Astrocyte (in vitro differentiated cells and primary cell): ENCODE measurements around the gene RFX8. TPM values are rescaled to one million over a fixed set of nuclear protein-coding genes. Genes with fewer than 3 reads are reported as not detected.

Experiments
- DNase-seq: peaks from one replicate; pipeline ENCODE4 v3.0.0-alpha.2; 2010; ENCODE audit warnings: low read depth
- FAIRE-seq: peaks from 2 replicates; lab custom pipeline; 2011; peaks lifted over from hg19 to GRCh38; lab: Jason Lieb, UNC
- H2AFZ ChIP-seq: 2 replicates; pipeline ENCODE4 v1.6.0; 2012; ENCODE audit warnings: low read depth, low read length, inconsistent platforms
- H3K27ac ChIP-seq: 2 replicates; pipeline ENCODE4 v1.5.1; 2011; ENCODE audit warnings: low read depth, low read length, inconsistent platforms
- H3K27me3 ChIP-seq: 2 replicates; pipeline ENCODE4 v1.6.0; 2011; ENCODE audit warnings: low read length, inconsistent platforms; ENCODE audit not compliant: insufficient read depth
- H3K36me3 ChIP-seq: 2 replicates; pipeline ENCODE4 v1.5.1; 2011; ENCODE audit warnings: low read length, inconsistent platforms; ENCODE audit not compliant: insufficient read depth
- H3K4me1 ChIP-seq: 2 replicates; pipeline ENCODE4 v1.5.1; 2011; ENCODE audit warnings: low read length, inconsistent platforms; ENCODE audit not compliant: insufficient read depth
- H3K4me2 ChIP-seq: 2 replicates; pipeline ENCODE4 v1.6.0; 2012; ENCODE audit warnings: low read length, inconsistent platforms
- H3K4me3 ChIP-seq: 2 replicates; pipeline ENCODE4 v1.5.1; 2011; ENCODE audit warnings: low read depth, mild to moderate bottlenecking, low read length, inconsistent platforms; ENCODE audit not compliant: insufficient read depth
- H3K79me2 ChIP-seq: 2 replicates; pipeline ENCODE4 v1.6.0; 2012; ENCODE audit warnings: mild to moderate bottlenecking, low read length, inconsistent platforms; ENCODE audit not compliant: insufficient read depth
- H3K9ac ChIP-seq: 2 replicates; pipeline ENCODE4 v1.6.0; 2012; ENCODE audit warnings: mild to moderate bottlenecking, low read length, inconsistent platforms
- H3K9me3 ChIP-seq: 2 replicates; pipeline ENCODE4 v1.5.1; 2012; ENCODE audit warnings: low read depth, mild to moderate bottlenecking, low read length, inconsistent platforms; ENCODE audit not compliant: insufficient read depth
- H4K20me1 ChIP-seq: 2 replicates; pipeline ENCODE4 v1.6.0; 2012; ENCODE audit warnings: low read length, inconsistent platforms; ENCODE audit not compliant: insufficient read depth
- H3K27ac Mint-ChIP-seq: one replicate; pipeline ENCODE4 v1.8.0; 2021; ENCODE audit warnings: mild to moderate bottlenecking, mixed read lengths; ENCODE audit not compliant: unreplicated experiment
- H3K27me3 Mint-ChIP-seq: one replicate; pipeline ENCODE4 v1.8.0; 2021; ENCODE audit warnings: low read depth, mixed read lengths; ENCODE audit not compliant: unreplicated experiment
- H3K36me3 Mint-ChIP-seq: one replicate; pipeline ENCODE4 v1.8.0; 2021; ENCODE audit warnings: low read depth, mixed read lengths; ENCODE audit not compliant: unreplicated experiment
- H3K4me1 Mint-ChIP-seq: one replicate; pipeline ENCODE4 v1.8.0; 2021; ENCODE audit warnings: low read depth, mixed read lengths; ENCODE audit not compliant: unreplicated experiment
- H3K4me3 Mint-ChIP-seq: one replicate; pipeline ENCODE4 v1.8.0; 2021; ENCODE audit warnings: mild to moderate bottlenecking, moderate library complexity, mixed read lengths; ENCODE audit not compliant: unreplicated experiment
- H3K9me3 Mint-ChIP-seq: one replicate; pipeline ENCODE4 v1.8.0; 2021; ENCODE audit warnings: mild to moderate bottlenecking, mixed read lengths; ENCODE audit not compliant: unreplicated experiment
- EZH2 ChIP-seq: IDR thresholded peaks from 2 replicates; pipeline ENCODE4 v1.6.1; 2012; ENCODE audit warnings: mild to moderate bottlenecking, low read length, inconsistent platforms; ENCODE audit not compliant: insufficient read depth
- total RNA-seq: library from RNA; stranded (reverse); gene quantifications from 2 replicates; pipeline ENCODE4 v1.2.1, GENCODE V29; 2021
- TF ChIP-seq, protein P1 (sequence below): IDR thresholded peaks from 2 replicates; pipeline ENCODE4 v1.5.1; 2011; ENCODE audit warnings: low read depth, mild to moderate bottlenecking, inconsistent platforms, low read length, moderate library complexity; ENCODE audit not compliant: insufficient read depth

The RFX8 gene
- total RNA-seq, 1 donor from 2014 or later, result not detected

DNA sequence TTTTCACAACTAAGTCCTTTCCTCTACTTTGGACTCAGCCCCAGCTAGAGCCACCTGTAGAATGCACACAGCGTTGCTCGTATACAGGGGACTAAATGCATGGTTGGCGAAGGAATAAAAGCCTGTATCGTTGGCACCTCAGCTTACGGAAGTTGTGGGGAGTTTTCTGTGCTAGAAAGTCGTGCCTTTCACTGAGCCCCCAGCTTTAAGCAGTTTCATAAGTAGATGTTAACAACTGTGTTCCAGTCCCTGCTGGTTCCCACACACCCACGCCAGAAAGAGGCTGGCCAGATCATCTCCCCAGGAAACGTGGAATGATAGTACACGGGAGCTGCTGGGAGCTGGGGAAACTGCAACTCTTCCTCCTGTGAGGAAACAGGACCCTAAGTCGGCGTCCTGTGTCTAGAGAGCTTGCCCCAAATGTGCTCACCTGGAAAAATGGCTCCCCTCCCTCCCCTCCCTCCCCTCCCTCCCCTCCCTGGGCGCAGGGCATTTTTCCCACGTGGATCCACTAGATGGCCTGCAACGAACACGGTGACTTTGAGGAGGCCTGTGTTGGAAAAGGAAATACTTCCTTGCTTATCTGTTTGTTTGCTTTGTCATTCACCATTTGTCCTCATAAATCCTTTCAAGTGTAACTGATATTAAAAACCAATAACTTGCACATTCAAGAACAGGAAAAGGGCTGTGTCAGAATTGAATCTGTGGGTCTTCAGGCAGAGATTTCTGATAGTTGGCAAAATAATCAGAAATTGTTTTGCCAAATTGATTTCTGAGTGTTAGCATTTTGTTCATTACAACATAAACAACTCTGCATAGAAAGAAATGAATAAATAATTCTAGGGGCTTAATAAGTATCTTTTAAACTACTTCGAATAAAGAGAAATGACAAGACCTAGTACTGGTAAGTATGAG lies 43.9 kb upstream of the RFX8 start:
- DNase-seq, result peak; percentile 44
- no peaks in the 10 kb centered on the region for H4K20me1 ChIP-seq
- H3K4me2 ChIP-seq, result peak overlapping the region; percentile 84
- peaks cover 2% of the 10 kb centered on the region for H3K9me3 Mint-ChIP-seq
- H3K36me3 ChIP-seq, result no peaks in the 10 kb centered on the region
- H3K79me2 ChIP-seq, result no peaks in the 10 kb centered on the region
- no peak overlapping the region for H3K4me3 ChIP-seq
- H3K4me1 Mint-ChIP-seq, result peaks cover 39% of the 10 kb centered on the region
- no peak for TF ChIP-seq EZH2
- TF ChIP-seq, protein P1, sequence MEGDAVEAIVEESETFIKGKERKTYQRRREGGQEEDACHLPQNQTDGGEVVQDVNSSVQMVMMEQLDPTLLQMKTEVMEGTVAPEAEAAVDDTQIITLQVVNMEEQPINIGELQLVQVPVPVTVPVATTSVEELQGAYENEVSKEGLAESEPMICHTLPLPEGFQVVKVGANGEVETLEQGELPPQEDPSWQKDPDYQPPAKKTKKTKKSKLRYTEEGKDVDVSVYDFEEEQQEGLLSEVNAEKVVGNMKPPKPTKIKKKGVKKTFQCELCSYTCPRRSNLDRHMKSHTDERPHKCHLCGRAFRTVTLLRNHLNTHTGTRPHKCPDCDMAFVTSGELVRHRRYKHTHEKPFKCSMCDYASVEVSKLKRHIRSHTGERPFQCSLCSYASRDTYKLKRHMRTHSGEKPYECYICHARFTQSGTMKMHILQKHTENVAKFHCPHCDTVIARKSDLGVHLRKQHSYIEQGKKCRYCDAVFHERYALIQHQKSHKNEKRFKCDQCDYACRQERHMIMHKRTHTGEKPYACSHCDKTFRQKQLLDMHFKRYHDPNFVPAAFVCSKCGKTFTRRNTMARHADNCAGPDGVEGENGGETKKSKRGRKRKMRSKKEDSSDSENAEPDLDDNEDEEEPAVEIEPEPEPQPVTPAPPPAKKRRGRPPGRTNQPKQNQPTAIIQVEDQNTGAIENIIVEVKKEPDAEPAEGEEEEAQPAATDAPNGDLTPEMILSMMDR, result no peak
- H3K9ac ChIP-seq, result peak overlapping the region; percentile 45
- H2AFZ ChIP-seq, result peak overlapping the region; percentile 46
- H3K27ac ChIP-seq, result peak overlapping the region; percentile 92
- no peaks in the 10 kb centered on the region for H3K9me3 ChIP-seq
- H3K27ac Mint-ChIP-seq, result no peak overlapping the region
- H3K27me3 ChIP-seq, result no peaks in the 10 kb centered on the region
- H3K4me3 Mint-ChIP-seq, result no peak overlapping the region
- H3K4me1 ChIP-seq, result peaks cover 46% of the 10 kb centered on the region
- no peak for FAIRE-seq
- no peaks in the 10 kb centered on the region for H3K36me3 Mint-ChIP-seq
- H3K27me3 Mint-ChIP-seq, result no peaks in the 10 kb centered on the region

DNA sequence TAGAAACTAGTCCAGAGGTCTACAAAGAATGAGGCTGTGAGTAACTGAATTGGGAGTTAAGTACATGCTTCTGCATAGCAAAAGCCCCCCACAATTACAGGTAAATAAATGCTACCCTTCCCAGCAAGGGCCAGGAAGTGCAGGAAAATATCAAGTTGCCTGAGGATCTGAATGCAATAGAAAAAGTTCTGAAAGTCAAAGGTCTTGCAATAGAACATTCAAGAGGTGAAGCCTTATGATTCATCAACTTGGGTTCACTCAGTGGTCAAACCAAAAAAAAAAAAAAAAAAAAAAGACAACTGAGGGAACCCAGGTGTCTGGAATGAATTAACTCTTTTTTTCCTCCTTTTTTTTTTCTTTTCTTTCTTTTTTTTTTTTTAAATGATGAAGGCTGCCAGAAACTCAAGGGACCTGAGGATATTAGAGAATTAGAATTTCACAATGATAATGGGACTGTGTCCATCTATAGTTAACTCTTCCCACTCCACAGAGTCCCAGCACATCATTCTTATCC lies 42.9 kb upstream of the RFX8 start:
- Histone ChIP-seq H3K9me3 (no peaks in the 10 kb centered on the region), H3K36me3 (no peaks in the 10 kb centered on the region), H2AFZ (no peak overlapping the region), H3K9ac (peak overlapping the region; percentile 67), H4K20me1 (no peaks in the 10 kb centered on the region), H3K4me1 (peaks cover 46% of the 10 kb centered on the region), H3K27me3 (no peaks in the 10 kb centered on the region), H3K79me2 (no peaks in the 10 kb centered on the region), H3K4me3 (peak overlapping the region; percentile 18), H3K27ac (peak overlapping the region; percentile 92), H3K4me2 (peak overlapping the region; percentile 84)
- H3K4me3 Mint-ChIP-seq, result peak overlapping the region; percentile 71
- H3K27me3 Mint-ChIP-seq, result no peaks in the 10 kb centered on the region
- DNase-seq (peak; percentile 78), FAIRE-seq (no peak)
- peaks cover 39% of the 10 kb centered on the region for H3K4me1 Mint-ChIP-seq
- H3K9me3 Mint-ChIP-seq, result peaks cover 2% of the 10 kb centered on the region
- H3K27ac Mint-ChIP-seq, result peak overlapping the region; percentile 91
- TF ChIP-seq, protein P1, result no peak
- no peak for TF ChIP-seq EZH2
- peaks cover 2% of the 10 kb centered on the region for H3K36me3 Mint-ChIP-seq
